ENCODE measurements around the gene BAAT.
A peak's percentile ranks its signal among the peaks of the same experiment; 100 is the strongest.

BAAT gene

GRCh38 chr9:101311758-101312420, 72.9 kb downstream of the BAAT start:
- peak; percentile 69 for DNase-seq

- no peak for DNase-seq
These were observed 73.6 kb downstream of the BAAT start for GRCh38 chr9:101311191-101311590.

Measured in RPMI8226 (cell line).